ENCODE data around the gene DNM1L. TPM values are rescaled to one million over a fixed set of nuclear protein-coding genes. Genes with fewer than 3 reads are reported as not detected.
A peak's percentile ranks its signal among the peaks of the same experiment; 100 is the strongest.
"Not testable (repeated sequence)": the region's sequence is repeated elsewhere in the genome, so short reads cannot be mapped to it uniquely, and the experiment has no call there.

The DNM1L gene
- total RNA-seq, 1 donor from 2014 or later: 52.9 TPM

DNA sequence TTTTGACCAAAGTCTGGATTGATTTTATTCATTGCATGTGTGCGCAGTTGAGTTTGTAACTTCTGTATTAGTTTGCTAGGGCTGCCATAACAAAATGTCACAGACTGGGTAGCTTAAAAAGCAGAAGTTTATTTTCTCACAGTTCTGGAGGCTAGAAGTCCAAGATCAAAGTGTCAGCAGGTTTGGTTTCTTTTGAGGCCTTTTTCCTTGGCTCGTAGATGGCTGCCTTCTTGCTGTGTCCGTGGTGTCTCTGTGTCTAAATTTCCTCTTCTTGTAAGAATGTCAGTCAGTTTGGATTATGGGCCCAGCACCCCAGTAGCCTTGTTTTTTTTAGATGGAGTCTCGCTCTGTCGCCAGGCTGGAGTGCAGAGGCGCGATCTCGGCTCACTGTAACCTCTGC is 11.8 kb downstream of the DNM1L start:
- DNase-seq: no peak
- intact Hi-C loops (cut with DNase I): no loop called here
- ATAC-seq (ENCODE audit: poor library complexity): no peak

GRCh38 chr12:32692358-32692757 is 13.3 kb downstream of the DNM1L start:
- ATAC-seq (ENCODE audit: poor library complexity): no peak
- intact Hi-C loops (cut with DNase I): no loop called here
- DNase-seq: no peak

DNA sequence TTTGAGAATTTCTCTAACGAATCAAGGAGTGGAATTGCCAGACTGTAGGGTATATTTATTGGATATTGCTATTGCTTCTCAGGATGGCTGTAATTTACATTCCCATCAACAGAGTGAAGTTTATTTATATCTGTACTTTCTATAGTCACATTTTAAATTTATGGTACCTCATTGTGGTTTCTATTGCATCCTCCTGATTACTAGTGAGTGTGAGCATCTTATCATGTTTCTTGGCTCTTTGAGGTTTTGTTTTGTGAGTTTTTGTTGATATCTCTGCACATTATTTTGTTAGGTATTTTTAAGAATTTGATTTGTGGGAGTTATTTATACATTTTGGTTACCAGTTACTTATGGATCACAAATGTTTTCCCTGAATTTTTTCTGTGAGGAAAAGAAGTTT is 13.9 kb downstream of the DNM1L start:
- no peak for DNase-seq
- intact Hi-C loops (cut with DNase I): no loop called here
- ATAC-seq (ENCODE audit: poor library complexity): no peak

- no peak for ATAC-seq (ENCODE audit: poor library complexity)
- no peak for DNase-seq
- intact Hi-C loops (cut with DNase I): no loop called here
Measured at GRCh38 chr12:32695787-32696186, 16.7 kb downstream of the DNM1L start.

- DNase-seq (no peak), ATAC-seq (ENCODE audit: poor library complexity) (no peak)
- intact Hi-C loops (cut with DNase I): no loop called here
Measured at GRCh38 chr12:32697445-32697844, 18.3 kb downstream of the DNM1L start.

- DNase-seq (no peak), ATAC-seq (ENCODE audit: poor library complexity) (no peak)
- intact Hi-C loops (cut with DNase I): no loop called here
Measured at GRCh38 chr12:32698285-32698684, 19.2 kb downstream of the DNM1L start.

DNA sequence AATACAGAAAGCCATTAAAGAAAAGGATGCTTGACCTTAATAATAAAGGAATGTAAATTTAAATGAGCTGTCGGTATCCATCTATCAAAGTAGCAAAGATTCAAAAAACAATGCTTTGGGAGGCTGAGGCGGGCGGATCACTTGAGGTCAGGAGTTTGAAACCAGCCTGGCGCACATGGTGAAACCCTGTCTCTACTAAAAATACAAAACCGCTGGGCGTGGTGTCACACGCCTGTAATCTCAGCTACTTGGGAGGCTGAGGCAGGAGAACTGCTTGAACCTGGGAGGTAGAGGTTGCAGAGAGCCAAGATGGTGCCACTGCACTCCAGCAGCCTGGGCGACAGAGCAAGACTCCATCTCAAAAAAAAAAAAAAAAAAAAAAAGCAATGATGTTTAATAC is 20.3 kb downstream of the DNM1L start:
- intact Hi-C loops (cut with DNase I); DNase-seq; ATAC-seq (ENCODE audit: poor library complexity): not testable (repeated sequence)

- no peak for ATAC-seq (ENCODE audit: poor library complexity)
- intact Hi-C loops (cut with DNase I): no loop called here
- DNase-seq: no peak
Measured at GRCh38 chr12:32702473-32702872, 23.4 kb downstream of the DNM1L start.

DNA sequence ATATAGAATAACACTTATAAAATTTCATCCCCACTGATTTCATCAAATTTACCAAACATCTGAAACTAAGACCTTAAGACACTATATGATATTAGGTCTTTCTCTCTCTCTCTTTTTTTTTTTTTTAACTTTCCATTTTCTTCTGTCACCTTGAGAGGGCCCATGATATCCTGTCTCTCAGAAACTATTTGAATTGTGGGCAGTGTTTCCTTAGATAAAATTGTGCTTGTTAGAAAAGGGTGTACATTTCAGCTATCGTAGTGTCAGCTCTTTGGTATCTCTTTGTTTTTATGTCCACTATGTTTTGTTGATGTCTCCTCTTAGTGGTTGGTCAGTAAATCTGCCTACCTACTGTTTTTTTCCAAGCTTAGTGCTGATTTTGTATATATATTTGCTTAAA is 23.8 kb downstream of the DNM1L start:
- DNase-seq: no peak
- ATAC-seq (ENCODE audit: poor library complexity): no peak
- intact Hi-C loops (cut with DNase I): no loop called here

DNA sequence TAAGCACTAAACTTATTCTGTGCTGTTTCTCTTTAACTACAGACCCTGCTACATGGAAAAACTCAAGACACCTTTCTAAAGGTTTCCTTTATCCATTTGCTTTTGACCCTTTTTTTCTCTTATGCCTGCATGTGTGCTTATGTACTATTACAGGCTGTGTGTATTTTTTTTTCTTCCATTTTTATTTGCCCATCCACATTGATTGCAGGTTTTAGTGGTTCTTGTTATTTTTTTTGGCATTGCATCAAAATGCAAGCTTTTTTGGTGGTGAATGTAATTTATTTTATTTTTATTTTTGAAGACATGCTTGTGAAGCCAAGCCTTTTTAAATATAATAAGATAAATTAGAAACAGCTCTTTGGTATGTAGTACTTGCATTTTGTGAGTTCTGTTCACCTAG is 26.7 kb downstream of the DNM1L start:
- intact Hi-C loops (cut with DNase I): no loop called here
- no peak for DNase-seq
- no peak for ATAC-seq (ENCODE audit: poor library complexity)

DNA sequence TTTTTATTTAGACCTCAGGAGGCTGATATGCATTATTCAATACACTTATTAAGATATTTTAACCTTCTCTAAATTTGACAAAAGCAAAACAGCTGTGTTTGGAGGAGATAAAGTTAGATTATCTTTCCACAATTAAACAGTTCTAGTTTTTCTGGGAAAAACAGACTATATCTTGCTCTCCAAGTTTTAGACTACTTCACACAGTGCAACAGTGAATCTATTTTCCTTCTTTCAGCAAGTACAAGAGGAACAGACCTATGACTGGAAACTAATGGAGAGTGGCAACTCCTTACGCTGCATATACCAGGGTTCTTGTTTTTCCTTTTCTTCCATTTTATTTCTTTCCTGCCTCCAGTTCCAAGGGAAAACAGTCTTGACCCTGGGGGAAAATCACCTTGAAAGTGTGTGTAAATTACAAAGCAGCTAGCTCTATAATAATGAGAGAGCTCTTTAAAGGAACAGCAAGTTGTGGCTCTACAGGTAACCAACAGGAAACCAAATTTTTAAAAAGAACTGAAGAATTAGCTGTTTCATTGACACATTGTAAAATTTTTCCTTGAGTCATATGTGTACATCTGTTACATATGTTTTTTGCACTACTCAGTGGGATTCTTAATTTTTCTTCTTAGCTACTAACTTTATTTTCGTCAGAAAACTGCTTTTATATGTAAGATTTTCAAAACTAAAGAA is 27.4 kb downstream of the DNM1L start:
- DNase-seq: no peak
- no peak for ATAC-seq (ENCODE audit: poor library complexity)
- intact Hi-C loops (cut with DNase I): no loop called here

DNA sequence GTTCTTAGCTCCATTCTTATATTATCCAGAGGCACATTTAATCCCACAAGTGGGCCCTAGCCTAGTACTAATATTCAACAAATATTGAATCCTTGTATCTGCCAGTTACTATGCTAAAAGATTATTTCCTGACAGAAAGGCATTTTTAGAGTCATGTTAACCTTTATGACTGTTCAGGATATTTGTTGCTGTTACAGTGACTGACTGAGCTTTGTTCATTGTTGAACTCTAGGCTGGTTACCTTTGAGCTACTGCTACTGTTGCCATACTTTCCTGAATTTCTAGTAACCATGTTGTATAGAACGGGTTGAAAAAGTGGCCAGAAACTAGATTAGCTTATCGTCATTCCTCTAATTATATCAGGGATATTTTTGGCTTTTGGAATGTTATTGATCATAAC is 29.8 kb downstream of the DNM1L start:
- intact Hi-C loops (cut with DNase I): no loop called here
- DNase-seq (no peak), ATAC-seq (ENCODE audit: poor library complexity) (no peak)

DNA sequence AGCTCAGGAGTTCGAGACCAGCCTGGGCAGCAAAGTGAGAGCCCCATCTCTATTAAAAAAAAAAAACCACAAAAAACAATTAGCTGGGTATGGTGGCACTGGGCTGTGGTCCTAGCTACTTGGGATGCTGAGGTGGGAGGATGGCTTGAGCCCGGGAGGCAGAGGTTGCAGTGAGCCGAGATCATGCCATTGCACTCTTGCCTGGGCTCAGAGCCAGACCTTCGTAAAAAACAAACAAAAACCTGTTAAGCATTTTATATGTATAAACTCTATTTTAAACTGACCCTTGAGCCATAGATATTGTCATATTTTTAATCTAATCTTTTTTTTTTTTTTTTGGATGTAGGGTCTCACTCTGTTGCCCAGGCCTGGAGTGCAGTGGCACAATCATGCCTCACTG is 35.7 kb downstream of the DNM1L start:
- DNase-seq (no peak), ATAC-seq (ENCODE audit: poor library complexity) (no peak)
- intact Hi-C loops (cut with DNase I): no loop called here

DNA sequence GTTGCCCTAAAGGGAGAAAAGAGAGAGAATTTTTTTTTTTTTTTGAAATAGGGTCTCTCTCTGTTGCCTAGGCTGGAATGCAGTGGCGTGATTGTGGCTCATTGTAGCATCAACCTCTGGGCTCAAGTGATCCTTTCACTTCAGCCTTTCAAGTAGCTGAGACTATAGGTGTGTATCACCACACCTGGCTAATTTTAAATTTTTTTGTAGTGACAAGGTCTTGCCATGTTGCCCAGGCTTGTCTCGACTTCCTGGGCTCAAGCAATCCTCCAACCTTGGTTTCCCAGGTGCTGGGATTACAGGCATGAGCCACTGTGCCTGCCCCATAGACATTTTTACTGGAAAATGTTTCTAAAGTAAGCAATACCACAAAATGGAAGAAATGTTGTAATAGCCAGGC is 39.8 kb downstream of the DNM1L start:
- DNase-seq: no peak
- intact Hi-C loops (cut with DNase I): no loop called here
- no peak for ATAC-seq (ENCODE audit: poor library complexity)

DNA sequence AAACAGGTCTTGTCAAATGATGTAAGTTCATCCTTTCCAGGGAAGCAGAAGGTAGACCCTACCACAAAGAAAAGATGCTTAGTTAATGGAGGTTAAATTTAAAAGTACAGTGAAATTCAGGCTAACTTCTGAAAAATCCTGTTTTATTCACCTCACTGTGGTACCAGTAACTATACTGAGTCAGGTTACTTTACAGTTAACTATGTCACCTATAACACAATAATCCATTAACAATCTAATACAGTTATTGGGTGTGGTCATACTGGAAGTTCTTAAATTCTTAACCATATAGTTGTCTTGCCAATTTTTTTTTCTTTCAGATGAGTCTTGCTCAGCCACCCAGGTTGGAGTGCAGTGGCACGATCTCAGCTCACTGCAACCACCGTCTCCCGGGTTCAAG is 46.2 kb downstream of the DNM1L start:
- ATAC-seq (ENCODE audit: poor library complexity); intact Hi-C loops (cut with DNase I); DNase-seq: not testable (repeated sequence)

GRCh38 chr12:32726286-32726685 is 47.2 kb downstream of the DNM1L start:
- ATAC-seq (ENCODE audit: poor library complexity) (no peak), DNase-seq (no peak)
- intact Hi-C loops (cut with DNase I): no loop called here

DNA sequence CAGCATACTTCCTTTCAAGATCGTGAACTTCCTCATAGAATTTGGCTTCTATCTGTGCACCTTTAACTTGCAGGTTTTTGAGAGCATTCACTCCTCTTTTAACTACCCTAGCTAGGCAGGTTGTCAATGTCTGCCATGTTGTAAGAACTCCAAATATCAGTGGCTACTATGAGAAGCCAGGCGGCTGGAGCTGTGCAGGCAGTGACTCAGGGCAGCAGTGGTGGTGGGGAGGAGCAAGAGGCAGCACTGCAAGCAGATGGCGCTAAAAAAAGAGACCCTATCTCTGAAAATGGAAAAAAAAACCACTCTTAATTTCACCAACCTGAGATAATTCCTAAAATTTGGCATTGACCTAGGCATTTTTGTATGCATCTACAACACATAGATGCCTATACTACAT is 48.1 kb downstream of the DNM1L start:
- DNase-seq: no peak
- intact Hi-C loops (cut with DNase I): no loop called here
- no peak for ATAC-seq (ENCODE audit: poor library complexity)

DNA sequence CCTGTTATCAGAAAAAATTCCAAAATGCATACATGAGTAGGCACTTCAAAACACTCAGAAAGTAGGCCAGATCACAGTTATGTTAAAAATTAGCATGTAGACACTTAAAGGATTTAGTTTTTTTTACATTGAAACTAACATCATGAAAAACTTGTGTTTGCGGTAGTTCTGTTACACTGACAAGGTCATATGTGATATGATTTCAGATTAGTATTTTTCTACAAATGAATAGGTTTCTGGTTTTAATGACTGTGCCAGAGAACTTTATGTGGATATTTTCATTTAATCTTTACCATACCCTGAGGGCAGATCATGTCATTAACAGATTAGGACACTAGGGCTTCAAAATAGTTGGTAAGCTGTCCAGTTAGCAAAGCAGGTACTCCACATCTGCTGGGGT is 55.9 kb downstream of the DNM1L start:
- no peak for ATAC-seq (ENCODE audit: poor library complexity)
- intact Hi-C loops (cut with DNase I): no loop called here

DNA sequence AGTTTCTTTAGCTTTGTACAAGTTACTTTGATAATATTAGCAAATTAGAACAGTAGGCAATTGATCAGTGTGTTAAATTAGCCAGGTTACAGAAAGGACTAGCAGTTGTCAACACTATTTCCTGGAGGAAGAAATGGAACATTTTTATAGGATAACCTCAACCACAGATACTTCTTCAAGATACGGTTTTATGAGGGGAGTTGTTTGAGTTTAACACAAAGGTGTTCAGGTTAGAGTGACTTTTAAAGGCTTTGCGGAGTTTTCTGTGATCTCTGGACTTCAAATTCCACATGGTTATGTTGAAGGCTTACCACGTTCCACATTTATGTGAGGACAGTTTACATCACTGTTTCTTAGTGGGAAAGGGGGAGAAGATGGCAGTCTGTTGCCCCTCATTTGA is 57.3 kb downstream of the DNM1L start:
- no peak for ATAC-seq (ENCODE audit: poor library complexity)
- intact Hi-C loops (cut with DNase I): no loop called here
- DNase-seq: no peak

More for the DNA sequence above, 55.9 kb downstream of the DNM1L start:
- no peak for DNase-seq

DNA sequence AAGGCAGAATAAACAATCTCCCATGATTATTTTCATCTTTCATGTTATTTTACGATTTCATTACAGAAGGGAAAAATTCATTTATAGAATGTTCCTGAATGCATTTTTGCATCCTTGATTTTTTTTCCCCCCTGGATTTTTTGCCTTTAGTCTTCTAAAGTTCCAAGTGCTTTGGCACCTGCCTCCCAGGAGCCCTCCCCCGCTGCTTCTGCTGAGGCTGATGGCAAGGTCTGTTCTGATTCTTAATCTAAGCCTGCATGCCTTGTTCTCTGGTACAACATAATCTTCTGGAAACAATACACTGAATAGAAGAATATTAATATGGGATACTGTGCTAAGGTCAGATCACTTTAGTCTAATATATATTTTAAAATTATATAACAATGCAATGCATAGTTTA is 58.6 kb downstream of the DNM1L start:
- intact Hi-C loops (cut with DNase I): no loop called here
- no peak for DNase-seq
- no peak for ATAC-seq (ENCODE audit: poor library complexity)

GRCh38 chr12:32739279-32739678 is 60.2 kb downstream of the DNM1L start:
- DNase-seq (no peak), ATAC-seq (ENCODE audit: poor library complexity) (peak; percentile 40)
- intact Hi-C loops (cut with DNase I): no loop called here

All from Right ventricle myocardium superior (tissue), 1 donor.